Erythroblast (primary cell): Measurements from ENCODE around the gene ETV7.

ENCODE experiments used
- GATA1 ChIP-seq: IDR thresholded peaks from 2 replicates; pipeline ENCODE4 v1.6.1; 2011; ENCODE audit warnings: low read depth, mild to moderate bottlenecking, control low read depth, low read length, moderate library complexity
- POLR2A ChIP-seq: IDR thresholded peaks from 2 replicates; pipeline ENCODE4 v1.6.1; 2011; ENCODE audit warnings: mild to moderate bottlenecking, low read length

DNA sequence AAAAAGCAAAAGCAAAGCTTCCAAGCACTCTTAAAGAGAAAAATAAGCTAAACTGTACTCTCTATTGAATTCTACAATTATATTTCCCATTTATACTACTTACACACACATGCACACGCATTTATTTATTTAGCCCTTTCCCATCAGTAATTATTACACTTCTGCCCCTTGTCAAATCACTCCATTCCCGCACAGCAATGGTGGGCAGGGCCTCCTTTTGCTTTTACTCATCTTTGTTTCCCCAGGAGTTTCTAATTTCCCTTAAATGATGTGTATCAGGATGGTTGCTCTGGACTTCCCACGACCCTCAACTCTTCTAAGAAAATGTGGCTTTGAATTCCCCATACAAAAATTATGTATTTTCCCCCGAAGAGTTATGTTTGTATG lies 35.2 kb upstream of the ETV7 start:
- TF ChIP-seq POLR2A (no peak), GATA1 (no peak)
